Fibroblast of peridontal ligament (primary cell): ENCODE measurements around the gene TTLL10.
"Not testable (repeated sequence)": the region's sequence is repeated elsewhere in the genome, so short reads cannot be mapped to it uniquely, and the experiment has no call there.

ENCODE experiments used
- DNase-seq: peaks from one replicate; pipeline ENCODE4 v3.0.0-alpha.2; 2010; ENCODE audit errors: extremely low read depth

The TTLL10 gene

DNA sequence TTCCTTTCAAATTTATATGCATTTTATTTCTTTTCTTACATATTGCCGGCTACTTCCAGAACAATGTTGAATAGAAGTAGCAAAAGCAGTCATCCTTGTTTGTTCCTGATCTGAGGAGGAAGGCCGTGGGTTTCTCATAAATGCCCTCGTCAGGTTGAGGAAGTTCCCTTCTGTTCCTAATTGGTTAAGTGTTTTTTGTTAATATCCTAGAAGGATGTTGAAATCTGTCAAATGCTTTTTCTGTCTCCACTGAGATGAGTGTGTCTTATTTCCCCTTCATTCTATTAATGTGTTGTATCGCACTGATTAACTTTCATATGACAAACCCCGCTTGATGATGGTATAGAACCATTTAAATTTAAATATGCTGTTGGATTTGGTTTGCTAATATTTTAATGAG lies 15.4 kb downstream of the TTLL10 start:
- DNase-seq, result no peak

DNA sequence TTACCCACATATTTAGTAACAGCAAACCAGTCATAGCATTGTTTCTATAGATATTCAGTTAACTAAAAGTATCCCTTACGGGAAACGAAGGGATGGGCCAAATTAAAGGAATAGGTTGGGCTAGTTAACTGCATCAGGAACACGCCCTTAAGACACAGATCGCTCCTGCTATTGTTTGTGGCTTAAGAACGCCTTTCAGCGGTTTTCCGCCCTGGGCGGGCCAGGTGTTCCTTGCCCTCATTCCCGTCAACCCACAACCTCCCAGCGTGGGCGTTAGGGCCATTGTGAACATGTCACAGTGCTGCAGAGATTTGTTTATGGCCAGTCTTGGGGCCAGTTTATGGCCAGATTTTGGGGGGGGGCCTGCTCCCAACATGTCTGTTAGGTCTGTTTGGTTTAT lies 18.1 kb downstream of the TTLL10 start:
- DNase-seq, result no peak

DNA sequence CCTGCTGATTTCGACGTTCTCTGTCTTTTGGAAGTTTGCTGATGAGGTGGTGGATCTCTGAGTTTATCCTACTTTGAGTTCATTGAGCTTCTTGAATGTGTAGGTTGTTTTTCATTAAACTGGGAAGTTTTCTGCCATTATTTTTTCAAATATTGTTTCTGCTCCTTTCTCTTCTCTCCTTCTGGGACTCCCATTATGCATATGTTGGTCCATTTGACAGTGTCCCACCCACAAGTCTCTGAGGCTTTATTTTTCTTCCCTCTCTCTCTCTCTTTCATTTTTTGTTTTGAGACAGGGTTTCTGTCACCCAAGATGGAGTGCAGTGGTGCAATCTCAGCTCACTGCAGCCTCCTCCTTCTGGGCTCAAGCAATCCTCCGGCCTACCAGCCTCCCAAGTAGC lies 21.0 kb downstream of the TTLL10 start:
- DNase-seq, result no peak

DNA sequence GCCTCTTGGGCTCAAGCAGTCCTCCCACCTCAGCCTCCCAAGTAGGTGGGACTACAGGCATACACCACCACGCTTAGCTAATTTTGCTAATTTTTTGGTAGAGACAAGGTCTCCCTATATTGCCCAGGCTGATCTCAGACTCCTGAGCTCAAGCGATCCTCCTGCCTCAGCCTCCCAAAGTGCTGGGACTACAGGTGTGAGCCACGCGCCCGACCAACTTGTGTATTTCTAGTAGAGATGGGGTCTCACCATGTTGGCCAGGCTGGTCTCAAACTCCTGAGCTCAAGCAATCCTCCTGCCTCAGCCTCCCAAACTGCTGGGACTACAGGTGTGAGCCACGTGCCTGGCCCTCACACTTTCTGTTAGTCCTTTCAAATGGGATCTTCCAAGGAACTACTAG lies 22.0 kb downstream of the TTLL10 start:
- DNase-seq, result not testable (repeated sequence)

DNA sequence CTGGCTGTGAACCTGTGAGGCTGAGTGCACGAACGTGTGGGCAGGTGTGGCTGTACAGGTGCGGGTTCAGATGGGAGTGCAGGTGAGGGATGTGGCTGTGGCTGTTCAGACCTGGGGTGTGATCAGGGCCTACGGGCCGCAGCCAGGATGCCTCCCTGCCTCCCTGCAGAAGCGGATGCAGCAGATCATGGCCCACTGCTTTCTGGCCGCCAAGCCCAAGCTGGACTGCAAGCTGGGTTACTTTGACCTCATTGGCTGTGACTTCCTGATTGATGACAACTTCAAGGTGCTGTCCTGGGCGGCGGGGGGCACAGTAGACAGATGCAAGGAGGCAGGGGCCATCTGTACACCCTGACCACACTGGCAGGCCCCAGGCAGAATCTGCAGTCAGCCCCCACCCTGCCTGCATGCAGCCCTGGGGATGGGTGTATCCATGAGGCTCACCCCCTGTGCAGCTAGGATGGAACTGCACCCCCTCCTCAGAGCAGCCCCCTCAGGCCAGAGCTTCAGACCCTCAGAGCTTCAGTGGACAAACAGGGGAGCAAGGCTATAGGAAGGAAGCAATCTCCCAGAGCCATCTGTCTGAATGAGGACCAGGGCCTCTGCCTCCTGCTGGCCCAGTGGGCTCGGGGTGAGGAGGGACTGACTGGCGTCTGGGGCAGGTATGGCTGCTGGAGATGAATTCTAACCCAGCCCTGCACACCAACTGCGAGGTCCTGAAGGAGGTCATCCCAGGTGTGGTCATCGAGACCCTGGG lies 22.9 kb downstream of the TTLL10 start:
- no peak for DNase-seq

DNA sequence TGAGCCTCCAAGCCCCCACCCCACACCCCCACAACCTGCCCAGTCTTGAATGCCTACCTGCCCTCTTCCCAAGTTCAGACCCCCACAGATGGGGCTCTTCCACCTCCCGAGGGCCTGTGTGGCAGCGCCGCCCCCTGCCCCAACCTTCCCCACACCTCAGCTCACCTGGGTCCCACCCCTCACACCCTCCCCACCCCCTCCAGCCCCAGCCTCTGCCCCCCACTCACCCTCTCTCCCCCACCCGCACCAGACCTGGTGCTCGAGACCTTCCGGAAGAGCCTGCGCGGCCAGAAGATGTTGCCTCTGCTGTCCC lies 23.5 kb downstream of the TTLL10 start:
- DNase-seq, result no peak

DNA sequence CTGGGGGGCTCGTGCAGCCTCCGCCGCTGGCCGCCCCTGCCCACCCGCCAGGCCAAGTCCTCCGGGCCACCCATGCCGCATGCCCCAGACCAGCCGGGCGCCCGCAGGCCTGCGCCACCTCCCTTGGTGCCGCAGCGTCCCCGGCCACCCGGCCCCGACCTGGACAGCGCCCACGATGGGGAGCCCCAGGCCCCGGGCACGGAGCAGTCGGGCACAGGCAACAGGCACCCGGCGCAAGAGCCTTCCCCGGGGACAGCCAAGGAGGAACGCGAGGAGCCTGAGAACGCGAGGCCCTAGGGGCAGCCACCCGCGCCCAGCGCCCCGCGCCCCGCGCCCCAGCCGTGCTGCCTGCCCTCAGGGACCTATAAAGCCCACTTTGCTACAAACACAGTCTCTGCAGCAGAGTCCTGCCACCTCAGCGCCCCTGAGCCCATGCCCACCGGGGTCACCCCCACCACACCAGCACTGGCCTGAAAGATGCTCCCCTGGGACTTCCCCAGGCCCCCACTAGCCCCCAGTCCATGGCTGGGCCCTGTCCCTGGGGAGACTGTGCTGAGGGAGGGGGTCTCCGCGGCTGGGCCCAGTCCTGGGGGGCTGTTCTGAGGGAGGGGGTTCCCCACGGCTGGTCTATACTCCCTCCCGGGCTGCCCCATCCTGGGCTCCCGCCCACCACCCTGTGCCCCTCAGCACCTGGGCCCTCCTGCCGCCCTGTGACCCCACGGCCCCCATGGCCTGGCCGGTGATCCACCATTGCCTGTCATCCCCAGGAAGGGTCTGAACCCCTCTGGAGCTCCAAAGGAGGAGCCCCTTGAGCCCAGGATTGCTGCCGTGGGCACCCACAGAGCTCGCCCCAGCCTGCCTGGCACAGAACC lies 24.1 kb downstream of the TTLL10 start:
- no peak for DNase-seq

DNA sequence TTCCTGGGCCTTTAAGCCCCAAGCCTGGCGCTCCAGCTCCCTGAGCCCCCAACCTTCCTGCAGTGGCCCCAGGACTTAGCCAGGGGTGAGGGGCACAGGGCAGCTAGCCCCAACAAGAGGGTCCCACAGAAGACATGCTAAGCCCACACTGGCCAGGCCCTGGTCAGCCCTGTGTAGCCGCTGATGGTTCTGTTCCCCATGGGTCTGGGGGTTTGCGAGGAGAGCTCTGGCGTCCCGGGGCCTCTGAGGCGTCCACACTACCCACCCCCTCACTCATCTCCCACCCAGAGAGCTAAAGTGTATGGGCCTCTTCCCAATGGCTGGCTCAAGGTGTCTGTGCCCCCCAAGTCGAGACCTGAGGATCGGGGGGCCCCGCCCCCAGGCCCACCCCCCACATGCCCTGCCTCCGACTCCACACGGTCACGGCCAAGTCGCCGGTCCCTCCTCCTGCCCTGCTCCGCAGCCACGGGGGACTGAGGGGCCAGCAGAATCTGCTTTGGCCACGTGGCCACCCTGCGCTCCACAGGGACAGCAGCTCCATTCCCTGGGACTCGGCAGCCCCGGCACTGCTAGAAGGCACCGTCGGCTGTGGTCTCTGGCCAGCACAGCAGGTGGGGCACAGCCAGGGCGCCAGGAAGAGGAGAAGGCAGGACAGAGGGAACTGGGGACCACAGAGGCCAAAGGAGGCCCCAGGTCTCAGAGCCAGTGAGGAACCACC lies 24.9 kb downstream of the TTLL10 start:
- DNase-seq, result no peak

DNA sequence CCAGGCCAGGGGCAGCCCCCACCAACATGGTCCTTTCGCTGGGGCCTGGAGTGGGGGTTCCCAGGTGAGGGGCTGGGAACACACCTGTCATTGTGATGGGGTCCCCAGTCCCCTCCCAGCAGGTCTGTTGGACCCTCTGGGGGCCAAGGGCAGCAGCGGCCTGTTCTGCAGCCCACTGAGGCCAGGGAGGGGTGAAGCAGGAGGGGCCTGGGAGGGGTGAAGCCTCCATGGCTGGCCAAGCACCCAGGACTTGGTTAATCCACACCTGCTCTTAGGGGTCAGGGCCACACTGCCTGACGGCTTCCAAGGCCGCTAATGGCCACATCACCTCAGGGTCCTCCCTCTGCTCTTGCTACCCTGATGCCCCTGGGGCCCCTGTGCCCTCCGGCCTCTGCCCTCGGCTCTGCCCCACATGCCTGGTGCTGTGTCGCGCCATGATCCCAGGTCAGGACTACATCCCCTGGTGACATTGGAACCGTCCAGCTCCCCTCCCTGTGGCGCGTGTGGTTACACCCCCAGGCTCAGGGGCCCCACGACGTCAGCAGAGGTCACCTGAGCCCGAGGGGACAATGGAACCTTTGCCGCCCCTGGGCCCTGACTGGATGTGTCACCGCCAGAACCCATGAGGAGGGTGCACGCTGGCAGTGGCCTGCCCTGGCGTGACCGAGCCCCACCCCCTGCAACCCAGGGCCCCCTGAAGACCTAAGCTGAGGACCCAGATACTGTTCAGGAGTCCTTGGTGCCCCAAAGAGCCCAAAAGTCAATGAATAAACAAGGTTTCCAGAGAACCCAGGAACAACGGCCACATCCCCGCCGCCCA lies 25.7 kb downstream of the TTLL10 start:
- DNase-seq, result no peak

DNA sequence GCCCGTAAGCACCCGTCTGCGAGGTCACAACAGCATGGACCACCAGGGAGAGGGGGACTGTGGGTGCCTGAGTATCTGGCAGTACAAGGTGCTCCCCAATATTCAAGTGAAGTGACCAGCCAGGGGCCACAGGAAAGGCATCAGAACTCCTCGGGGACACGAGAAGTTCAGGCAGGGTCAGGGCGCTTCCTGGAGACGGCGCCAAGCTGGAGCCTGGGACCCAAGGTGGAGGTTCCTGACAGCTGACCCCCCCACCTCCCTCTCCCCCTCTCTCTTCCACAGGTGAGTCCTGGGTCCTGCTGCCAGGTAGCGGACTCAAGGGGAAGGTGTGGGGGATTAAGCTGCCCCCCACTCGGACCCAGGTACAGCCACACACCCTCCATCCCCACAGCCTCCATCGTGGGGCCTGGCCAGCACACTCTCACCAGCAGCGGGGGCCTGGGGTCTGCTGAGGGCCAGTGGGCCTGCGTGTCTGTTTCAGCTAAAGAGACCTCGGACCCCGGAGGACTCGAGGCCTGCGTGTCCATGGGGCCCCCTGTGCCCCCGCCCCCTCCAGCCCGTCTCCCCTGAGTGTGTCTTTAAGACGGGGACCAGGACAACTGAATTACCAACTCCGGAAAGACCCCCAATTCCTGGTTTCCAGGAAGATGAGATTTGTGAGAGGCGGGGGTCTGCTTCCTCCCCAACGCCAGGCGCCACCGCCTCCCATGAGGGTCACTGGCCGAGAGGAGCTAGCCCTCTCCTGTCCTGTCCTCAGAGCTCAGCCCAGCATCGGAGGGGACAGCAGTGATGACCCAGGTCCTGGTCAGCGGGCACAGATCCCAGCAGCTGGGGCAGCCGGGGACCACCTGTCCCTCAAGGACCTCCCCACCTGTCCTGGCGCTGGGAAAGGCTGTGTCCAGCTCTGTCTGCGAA lies 26.5 kb downstream of the TTLL10 start:
- DNase-seq, result no peak

DNA sequence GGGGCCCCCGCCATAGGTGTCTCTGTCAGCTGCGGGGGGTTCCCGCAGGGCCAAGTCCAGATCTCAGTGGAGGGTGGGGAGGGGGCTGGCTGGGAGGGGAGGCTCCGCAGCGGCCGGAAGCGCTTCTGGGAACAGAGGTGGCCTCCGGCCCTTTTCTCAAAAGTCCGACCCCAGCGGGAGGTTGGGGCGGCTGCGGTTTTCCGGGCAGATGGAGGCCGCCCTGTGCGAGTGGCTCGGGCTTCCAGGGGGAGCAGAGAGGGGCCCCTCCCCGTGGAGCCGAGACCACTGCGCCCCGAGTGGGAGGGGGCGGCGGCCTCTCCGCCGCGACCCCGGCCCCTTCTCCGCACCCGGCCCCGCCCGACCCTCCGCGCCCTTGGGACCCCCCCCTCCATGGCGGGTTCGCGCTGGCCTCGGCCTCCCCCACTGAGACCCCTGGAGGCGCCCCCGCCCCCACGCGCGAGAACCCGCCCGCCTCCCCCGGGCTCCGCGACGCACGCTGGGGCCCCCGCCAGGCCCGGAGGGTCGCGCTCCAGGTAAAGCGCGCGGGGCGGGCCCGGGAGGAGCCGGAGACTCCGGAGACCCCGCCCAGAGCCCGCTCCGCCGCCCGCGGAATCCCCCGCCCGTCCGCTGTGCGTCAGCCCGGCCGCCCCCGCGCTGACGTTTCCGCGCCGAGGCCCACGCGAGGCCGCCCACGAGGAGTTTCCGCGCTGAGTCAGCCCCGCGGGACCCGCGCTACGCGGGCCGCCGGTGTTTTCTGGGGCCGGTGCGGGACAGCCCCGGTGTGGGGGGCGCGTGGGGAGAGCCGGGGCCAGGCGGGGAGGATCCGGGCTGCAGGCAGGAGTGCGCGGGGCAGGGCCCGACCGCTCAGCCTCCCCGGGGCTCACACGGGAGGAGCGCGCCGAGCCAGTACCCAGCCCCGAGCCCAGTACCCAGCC lies 27.5 kb downstream of the TTLL10 start:
- peak; percentile 25 for DNase-seq

DNA sequence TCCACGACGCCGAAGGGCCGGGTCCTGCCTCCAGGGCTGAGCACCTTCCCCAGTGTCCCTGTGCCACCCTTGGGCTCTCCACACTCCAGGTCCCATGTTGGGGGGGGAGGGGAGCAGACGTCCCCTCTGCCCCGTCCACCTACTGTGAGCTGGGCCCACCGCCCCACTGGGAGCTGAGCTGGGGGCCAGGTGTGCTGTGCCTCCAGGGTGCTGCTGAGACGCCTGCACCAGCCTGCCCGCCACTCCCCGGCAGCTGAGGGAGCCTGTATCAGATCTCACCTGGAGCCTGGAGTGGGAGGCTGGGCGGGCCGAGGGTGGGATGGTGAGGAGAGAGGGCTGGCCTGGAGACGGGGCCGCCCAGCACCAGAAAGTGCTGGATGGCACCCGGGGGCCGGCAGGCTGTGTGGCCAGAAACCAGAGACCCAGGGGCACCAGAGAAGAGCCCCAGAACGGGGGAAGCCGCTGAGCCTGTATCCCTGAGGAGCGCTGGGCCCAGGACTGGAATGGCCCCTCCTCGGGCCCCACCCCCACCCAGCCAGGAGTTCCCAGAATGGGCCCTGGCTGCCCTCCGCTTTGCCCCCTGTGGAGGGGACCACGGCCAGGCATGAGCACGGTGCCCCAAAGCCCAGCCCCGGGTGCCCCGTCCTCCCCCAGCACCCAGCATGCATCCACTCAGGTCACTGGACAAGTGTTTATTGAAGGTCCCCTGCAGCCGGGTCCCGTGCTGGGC lies 29.3 kb downstream of the TTLL10 start:
- DNase-seq, result no peak

DNA sequence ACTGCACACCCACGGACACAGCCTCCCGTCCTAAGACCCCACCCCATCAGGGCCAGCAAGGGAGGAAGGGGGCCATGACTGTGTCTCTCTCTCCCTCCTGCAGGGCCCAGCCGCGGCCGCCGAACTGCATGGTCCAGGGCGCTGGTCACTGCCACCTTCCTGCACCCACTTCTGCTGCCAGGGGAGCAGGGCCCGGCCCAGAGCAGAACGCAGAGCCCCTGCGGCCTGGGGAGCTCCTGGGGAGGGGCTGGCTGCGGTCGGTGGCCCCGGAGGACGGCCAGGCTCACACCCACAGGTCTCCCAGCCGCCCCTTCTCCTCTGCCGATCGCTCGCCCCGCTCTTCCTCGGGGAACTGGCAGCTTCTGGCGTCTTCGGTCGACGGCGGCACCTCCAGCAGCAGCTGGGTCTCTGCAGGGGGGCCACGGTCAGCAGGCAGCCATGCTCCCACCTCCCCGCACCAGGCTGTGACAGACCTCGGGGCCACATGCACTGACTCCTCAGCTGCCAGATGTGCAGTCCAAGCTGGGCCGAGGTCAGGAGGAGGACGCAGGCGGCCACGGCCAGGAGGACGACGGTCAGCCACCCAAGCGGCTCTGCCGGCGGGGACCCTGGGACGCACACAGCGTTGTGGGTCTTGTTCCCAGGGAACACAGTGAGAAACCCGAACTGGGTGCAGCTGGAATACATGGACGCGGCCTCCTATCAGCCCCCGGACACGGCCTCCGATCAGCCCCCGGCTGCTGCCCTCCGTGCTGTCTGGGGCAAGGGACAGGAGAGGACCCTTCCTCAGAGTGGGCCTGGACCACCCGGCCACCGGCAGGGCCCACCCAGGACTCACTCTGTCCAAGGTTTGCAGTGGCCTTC lies 30.1 kb downstream of the TTLL10 start:
- no peak for DNase-seq

DNA sequence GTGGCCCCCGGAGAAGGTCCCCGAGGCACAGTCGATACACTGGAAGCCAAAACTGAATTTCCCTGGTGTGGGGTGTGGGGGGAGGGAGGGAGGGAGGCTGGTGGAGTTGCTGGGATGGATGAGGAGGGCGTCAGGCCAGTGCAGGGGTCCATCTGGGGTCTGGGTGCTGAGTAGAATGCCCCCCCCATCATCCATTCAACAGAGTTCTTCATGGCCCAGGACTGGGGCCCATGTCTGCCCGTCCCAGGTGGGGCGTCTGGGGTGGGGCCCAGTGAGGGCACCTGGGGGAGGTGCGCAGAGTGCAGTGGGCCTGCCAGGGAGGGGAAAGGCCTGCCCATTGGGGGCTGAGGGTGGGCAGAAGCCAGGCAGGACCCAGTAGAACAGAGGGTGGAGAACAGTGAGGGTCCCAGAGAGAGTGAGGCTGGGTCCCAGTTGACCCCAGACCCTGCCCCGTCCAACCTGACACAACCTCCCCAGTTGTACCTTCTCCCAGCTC lies 30.8 kb downstream of the TTLL10 start:
- no peak for DNase-seq

DNA sequence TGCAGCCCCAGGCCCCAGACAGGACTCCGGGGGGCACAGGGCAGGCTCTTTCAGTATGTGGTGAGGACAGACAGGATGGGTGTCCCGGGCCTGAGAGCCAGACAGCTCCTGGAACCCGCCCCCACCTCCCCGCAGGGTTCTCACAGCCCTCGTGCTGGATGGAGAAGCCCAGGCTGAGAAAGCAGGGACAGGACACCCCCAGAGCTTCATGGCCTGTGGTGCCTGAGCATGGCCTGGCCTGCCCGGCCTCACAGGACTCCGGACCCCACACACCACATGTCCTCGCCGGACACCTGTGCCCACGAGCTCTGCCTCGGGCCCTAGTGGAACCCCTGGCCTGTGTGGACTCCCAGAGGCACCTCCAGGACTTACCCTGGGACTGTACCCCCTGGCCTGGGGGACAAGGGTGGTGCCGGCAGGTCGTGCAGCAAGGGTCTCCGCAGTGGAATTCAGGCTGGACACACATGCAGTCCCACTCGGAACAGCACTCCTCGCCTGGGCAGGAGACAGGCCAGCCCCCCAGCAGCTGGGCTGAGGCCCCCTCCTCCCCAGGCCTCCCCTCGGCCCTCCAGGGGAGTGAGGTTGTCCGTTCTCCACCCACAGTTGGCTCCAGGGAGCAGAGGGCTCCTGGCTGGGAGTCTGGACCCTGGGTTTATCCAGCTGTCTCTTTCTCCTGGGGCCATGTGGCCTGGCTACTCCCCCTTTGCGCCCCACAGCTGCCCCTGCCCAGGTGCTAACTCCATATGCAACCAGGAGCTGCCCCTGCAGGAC lies 31.5 kb downstream of the TTLL10 start:
- no peak for DNase-seq

DNA sequence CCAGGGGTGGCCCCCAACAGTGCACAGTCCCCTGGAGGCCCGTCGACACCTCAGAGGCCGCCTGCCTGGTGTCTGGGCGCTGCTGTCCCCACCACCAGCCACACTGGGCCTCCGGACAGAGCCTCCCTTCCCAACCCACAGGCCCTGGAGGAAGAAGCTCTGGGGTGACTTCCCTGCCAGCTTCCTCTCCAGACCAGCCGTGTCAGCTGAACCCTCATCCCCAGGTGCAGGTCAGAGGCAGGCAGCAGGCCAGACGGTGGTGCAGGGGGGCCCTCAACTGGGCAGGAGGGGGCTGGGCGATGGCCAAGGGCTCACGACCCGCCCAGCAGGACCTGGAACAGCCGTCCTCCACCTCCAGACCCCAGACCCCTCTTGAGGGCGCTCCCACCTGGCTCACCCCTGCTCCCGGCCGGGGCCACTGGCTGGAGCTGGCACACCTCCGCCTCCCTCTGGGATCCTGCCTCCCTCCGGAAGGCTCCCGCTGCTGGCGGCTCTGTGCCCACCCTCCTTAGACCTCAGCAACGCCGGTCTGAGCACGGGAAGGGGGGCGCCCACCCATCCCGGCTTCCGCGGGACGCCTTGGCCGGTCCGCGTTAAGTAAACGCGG lies 32.2 kb downstream of the TTLL10 start:
- no peak for DNase-seq
